SKM-1 (cell line): ENCODE measurements around the gene HRH4.

Experiments used
- DNase-seq: peaks from one replicate; lab custom pipeline; 2025; ENCODE audit not compliant: unreplicated experiment; lab: John Stamatoyannopoulos, UW

HRH4 gene

DNA sequence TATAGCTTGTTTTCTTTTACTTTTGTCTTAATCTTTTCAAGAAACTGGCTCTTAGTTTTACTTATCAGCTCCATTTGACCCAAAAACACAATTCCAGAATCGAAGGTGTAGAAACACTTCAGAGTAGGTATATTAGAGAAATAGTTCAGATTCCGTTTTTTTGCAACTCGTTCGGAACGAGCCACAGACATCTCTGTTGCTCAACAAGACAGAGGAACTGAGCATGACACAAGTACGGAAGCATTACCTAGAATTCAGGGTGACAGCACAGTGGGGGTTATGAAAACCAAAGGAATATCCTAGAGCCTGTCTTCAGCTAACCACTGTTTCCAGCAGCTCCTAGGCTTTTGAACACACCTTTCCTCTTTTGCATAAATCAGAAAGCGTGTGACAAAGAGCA, 5.0 kb downstream of the HRH4 start:
- DNase-seq: peak; percentile 79

DNA sequence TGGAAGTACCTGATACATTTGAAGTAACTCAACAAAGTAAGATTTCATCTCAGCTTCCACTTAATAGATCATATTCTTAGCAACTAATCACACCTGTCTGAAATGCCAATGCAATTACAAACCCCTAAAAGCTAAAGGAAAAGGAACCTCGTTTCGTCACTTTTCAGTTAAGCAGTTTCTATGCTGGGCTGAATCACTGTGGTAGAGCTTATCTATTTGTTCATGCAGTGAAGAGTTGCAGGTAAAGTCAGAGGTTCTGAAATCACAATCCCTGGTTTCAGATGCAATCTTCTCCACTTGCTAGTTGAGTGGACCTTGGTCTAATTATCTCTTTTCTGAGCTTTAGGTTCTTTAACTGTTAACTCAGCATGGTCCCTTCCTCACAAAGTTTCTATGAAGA, 6.3 kb downstream of the HRH4 start:
- DNase-seq: no peak

DNA sequence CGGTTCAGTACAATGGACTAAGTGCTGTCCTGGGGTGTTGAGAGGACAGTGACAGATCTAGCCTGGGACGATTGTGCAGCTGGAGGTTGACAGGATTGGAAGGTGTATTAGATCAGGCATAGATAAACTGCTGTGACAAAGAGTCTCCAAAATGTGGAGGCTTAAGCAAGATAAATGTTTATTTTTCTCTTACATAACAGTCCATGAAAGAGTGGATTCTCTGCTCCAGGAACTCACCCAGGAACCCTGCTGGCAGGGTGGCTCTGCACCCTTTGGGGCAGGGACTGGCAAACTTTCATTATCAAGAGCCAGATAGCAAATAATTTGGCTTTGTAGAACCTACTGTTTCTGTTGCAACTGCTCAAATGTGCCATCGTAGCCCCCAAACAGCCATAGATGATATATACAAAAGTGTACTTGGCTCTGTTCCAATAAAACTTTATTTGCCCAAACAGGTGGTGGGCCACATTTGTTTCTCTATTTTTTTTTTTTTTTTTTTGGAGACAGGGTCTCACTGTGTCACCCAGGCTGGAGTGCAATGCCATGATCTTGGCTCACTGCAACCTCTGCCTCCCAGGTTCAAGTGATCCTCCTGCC, 9.7 kb downstream of the HRH4 start:
- no peak for DNase-seq

DNA sequence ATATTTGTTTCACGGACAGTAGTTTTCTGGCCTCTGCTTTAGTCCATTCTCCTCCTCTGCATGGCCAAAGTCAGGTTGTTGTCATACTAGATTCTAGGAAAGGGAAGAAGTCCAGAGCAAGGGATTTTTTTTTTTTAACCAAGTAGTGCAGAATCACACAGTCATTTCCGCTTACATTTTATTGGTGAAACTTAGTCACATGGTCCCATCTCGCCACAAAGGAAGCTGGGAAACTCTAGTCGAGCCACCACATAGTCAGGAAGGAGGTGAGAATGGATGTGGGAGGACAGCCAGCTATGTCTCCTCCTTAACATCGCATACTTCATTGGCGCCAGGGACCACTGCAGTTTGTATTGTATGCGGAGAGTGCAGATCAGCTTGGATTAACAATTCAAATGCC, 10.4 kb downstream of the HRH4 start:
- no peak for DNase-seq

DNA sequence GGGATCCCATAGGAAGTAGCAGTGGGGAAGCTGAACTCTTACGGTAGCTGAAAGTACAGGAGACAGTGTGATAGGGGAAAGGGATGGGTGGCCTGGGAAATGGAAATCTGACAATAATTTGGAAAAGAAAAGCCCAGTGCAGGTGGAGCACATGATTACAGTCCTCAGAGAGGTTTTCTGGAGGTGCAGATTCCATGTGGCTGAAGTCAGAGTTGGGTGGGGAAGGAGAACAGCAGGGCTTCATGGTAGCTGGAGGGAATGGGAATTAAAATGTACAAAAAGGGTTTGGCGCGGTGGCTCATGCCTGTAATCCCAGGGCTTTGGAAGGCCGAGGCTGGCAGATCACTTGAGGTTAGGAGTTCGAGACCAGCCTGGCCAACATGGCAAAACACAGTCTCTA, 12.2 kb downstream of the HRH4 start:
- no peak for DNase-seq

DNA sequence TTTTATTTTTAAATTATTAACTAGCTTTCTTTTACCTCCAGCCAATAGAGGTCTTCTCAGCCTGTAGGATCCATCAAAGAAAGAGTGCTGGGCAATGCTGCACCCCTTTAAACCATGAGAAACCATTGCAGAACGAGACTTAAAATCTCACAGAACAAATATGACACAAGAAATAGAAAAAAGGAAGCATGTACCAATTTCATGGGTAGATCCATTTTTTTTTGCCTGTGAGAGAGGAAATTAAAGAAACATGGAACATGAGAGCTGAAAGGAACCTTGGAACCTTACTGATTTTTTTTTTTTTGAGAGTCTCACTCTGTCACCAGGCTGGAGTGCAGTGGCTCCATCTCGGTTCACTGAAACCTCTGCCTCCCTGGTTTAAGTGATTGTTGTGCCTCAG, 14.0 kb downstream of the HRH4 start:
- DNase-seq: no peak

DNA sequence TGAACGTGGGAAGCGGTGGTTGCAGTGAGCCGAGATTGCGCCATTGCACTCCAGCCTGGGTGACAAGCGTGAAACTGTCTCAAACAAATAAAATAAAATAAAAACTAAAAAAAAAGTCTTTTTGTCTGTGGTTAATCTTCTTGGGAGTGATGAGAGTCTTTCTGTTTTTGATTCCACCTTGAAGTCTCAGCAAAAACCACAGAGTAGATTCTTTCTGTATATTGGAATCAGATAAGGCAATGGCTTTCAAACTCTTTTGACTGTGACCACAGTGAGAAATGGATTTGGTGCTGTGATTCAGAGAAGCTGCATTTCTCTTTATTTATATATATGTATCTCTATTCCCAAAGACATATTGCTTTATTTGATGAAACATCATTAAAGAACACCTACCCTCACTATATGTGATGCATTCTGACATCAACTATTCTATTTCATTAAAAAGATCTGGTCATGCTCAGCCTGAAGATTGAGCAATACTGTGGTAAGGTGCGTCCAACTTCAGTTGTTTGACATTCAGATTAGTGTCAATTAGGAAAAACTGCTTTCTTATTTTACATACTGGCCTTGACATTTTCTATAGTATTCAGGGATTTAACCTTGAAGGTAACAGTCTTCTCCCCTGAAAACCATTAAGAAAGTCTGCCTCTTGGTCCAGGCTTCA, 15.6 kb downstream of the HRH4 start:
- no peak for DNase-seq

DNA sequence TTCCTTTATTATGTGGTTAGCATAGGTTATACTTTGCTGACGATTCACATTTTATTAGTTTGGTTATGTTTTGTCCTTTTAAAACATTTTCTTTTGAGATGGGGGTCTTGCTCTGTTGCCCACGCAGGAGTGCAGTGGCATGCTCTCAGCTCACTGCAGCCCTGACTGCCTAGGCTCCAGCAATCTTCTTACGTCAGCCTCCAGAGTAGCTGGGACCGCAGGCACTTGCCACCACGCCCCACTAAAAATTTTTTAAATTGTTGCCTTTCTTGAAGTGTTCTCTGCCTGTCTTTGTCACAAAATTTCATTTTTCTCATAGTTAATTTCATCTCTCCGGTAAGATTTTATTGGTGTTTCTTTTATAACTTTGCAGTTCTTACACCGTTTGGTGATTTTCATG, 18.9 kb downstream of the HRH4 start:
- DNase-seq: no peak

DNA sequence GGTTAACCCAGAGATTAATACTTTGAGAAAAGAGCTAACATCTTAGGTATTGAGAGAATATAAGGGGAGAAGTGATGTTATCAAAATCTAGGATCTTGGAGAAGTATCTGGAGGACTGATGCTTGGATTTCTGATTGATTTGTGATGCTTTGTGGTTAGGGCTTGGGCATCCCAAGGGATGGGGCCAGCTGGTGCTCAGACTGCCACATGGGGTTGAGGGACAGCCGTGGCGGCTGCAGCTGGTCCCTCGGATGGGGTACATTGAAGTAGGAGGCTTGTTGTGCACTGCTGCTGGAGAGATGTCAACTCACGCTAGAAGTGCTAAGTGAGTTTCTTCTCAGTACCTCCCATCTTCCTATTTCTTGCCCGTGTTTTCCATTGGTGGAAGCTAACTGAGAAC, 22.4 kb downstream of the HRH4 start:
- DNase-seq: no peak

DNA sequence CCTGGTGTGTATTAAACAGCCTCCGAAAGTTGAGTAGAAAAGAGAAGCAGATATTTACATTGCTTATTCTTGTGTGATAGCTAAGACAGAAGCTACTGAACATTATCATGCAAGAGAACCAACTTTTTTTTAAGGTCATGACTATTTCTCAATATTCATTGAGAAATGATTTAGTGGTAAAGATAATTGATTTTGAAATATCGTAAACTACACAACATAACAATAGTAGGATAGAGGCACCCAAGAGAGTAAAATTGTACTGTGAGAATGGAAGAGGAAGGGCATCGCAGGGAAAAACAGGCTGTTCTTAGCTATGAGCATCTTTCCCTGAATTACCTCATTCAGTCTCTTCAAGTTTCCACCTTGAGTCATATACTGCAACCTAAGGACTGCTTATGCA, 25.2 kb downstream of the HRH4 start:
- DNase-seq: no peak

DNA sequence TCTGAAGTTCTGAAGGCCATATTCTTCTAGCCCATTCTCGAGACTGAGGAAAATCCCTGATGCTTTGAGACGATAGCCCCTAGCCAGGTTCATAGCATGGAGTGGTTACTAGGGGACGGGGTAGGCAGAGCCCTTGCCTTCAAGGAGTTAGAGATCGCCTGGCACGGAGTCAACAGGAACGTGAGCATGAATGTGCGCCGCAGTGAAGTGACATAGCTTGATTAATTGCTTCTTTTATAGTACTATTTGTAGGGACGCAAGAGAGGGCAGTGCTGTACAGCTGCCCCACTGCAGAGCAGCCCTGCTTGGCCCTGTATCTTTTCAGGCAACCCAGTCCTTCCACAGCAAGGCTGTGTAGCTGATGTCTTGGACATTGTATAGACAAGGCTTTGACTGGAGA, 26.2 kb downstream of the HRH4 start:
- DNase-seq: no peak

DNA sequence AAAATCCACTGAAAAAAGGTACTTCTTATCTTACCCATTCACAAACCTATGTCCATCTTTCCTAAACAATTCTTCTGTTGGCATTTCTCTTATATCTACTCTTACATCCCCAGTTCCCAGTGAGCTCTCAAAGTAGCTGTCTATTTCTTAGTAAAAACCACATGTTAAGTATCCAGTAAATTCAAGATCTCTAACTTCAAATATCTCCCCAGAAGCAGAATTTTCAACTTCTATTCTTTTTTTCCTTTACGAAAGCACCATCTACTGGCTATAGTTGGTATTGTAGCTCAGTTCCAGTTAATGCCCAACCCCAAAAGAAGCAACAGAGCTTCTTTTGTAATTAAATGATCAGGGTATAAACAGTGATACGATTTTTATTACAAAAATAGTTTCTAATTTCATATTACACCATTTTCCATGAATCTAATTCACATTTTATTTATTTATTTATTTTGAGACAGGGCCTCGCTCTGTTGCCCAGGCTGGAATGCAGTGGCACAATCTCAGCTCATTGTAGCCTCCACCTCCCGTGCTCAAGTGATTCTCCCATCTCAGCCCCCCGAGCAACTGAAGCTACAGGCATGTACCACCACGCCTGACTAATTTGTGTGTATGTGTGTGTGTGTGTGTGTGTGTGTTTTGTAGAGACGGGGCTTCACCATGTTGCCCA, 28.5 kb downstream of the HRH4 start:
- peak; percentile 55 for DNase-seq

DNA sequence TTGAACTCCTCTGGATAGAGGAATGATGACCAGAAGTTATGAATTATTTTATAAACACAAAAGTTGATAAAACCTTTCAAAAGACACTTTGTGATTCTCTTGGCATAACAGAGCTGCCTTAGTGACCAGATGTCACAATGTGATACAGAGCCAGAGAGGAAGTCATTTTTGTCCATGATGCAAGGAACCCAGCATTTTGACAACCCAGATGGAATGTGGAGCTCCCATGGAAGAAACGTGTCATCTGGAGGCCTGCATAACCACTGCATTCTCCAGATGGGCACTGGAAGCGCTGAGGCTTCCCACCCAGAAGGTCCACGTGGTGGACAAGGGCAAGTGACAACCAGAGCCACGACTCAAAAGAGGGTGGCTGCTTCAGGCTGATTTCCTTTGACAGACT, 30.1 kb downstream of the HRH4 start:
- DNase-seq: no peak

DNA sequence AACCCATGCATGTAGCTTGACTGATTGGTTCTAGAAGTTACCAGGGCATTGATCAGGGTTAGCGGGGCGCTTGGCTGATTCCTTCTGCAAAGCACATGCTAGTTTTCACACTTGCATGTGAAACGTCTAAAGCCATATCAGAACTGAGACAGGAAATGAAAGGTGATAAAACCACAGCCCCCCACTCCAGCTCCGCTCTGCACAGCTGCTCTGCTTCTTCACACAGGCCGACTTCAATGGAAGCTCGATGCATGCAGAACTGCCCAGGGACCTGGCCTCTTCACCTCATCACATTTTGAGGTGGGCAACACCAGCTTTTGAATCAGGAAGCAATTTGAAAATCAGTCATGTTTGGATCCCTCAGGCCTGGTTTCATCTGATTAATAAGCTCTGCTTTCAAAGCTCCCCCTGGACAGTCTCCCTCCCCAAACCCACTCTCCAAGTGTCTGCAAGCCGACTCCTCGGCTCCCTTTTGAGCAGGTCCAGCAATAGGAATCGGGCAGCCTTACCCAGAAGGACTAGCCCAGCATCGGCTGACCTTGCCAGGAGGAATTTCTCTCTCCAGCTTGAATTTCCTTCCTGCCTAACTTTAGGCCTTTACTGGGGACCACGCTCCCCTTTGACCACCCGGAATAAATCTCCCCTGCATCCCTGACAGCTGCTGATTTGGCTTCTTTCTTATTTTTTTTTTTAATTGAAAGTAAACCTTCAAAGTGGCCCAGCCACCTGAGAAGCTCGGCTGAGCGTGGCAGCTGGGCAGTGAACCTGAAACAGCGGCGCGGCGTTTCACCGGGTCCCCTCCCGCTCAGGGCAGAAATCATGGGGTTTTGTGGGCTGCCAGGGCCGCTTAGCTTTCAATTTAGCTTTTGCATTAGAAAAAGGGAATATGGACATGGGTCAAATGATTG, 31.7 kb downstream of the HRH4 start:
- DNase-seq: no peak

DNA sequence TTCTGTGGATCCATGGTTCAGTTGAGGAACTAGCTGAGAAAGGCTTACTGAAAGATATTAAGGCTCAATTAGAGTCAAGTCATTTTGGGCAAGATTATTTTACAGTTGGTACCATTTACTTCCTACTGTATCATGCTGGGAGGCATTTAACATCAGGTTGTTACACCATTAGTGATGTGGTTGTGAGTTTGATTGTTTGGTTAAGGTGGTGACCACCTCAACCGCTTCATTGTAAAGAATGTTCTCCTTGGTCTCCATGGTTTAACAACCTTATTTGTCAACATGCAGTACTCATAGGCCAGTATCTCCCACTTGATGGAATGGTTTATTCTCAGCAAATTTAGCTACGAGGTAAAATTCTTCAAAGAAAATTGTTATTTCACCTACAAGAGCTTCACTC, 34.1 kb downstream of the HRH4 start:
- DNase-seq: no peak

DNA sequence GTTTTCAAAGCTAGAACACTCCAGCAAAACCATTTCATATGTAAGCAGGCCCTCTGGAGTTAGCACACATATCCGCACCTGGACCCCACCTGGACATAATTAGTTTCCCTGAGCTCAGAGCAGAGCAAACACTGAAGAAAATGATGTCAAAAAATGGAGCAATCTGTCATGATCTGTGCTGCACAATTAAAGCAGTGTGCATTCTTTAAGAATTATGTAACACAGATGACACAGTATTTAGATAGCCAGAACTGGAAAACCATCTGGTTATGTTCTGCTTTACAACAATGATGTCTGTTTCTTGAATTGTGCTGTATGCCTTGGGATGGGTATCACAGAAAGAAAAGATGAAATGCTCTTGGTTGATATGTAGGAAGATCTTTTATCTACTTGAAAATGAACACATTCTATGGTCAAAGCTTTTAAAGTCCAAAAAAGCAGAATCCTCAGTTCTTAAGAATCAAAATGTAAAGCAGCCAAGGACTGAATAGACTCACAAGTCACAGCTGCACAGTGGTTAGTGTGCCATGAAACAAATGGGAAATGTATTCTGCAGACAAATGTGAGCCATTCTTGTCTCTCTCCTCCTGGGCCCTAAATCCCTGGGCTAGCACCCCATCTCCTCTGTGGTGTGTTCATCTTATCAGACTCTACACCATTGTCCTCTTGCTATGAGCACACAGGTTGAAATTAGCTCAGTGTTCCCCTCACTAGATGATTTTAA, 36.8 kb downstream of the HRH4 start:
- no peak for DNase-seq

DNA sequence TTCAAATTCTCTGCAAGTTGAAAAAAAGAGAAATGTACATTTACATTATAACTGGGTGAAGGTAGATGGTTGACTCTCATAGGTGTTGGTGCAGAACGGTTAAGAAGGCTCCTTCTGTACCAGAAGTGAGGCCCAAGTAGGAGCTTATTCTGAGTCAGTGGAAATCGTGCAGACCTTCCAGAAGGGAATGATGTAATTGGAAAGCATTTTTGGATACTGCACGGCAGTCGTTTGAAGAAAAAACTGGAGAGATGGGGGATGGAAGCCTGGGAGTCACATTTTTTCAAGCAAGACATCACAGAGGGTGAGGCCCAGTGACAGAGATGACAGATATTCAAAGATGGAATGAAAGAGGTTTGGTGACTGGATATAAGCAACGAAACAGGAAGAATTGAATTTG, 39.4 kb downstream of the HRH4 start:
- no peak for DNase-seq

DNA sequence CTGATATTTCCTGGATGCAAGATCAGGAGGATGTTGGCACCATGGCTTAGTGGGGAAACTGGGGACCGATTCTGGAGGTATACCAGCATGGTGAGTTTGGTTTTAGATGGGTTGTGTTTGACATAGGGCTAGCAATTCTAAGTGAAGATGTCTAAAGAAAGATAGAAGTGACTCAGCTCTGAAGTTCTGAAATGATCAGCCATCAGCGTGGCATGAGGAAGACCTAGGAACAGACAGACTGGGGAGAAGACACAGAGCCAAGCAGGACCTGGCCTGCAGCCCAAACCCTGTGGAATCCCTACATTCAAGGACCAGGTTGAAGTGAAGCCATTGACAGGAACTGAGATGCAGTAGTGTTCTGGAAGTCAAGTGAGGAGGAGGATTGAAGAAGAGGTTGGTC, 39.8 kb downstream of the HRH4 start:
- DNase-seq: no peak

DNA sequence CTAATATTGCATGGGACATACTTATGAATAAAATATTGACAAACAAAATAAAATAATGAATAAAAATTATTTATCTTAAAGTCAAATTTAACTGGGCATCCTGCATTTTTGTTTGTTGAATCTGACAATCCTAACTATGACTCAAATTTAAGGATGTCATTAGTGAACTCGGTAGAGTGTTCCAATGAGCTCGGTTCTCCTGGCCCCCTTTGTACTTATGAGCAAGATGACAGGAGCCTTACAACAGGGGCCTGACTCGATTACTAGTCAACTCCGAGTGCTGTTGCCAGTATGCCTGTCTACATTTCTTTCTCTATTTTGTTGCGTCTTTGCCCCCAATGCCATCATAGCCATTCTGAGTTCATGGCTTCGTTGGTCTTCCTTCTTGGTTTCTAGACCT, 40.3 kb downstream of the HRH4 start:
- DNase-seq: no peak

DNA sequence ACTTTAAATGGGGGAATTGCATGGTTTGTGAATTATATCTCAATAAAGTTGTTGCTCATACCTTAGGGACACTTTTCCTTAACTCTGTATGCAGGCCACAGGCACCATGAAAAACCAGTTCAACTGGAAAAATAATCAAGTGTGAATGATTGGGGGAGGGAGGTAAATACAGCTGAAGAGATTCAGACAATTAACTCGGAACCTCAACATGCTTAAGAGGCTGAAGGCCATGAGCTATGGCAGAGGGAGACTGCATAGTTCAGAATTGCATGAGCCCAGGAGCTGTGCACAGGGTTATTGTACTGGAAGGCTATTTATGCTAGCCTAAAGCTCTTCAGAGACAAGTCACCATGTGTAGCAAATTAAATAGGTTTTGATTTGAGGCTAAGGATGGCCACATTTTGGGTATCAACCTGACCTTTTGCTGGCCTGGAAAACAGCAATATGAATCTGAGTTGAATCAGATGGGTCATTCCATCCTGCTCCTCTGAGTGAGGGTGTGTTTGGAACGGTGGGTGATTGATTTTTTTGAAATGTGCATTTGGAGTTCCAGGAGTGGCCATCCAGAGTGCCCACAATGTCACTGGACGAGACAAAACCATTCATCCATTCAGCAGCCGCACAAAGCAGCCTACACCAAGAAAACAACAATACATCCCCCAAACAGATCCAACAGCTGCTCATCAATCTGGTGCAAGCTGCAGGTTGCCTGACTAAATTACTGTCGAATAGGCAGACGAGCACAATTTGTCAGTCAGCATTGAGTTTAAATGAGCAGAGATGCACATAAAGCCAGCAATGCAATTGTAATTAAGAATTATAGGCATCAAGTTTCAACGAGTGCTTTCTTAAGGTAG, 42.5 kb downstream of the HRH4 start:
- DNase-seq: no peak
